Endodermal cell (in vitro differentiated cells): Measurements from ENCODE around the gene EML1. TPM values are rescaled to one million over a fixed set of nuclear protein-coding genes. Genes with fewer than 3 reads are reported as not detected.

Source experiments
- DNase-seq: peaks from one replicate; pipeline ENCODE4 v3.0.0-alpha.2; 2017
- H3K27ac ChIP-seq: 2 replicates; pipeline ENCODE4 v1.5.1; 2013; ENCODE audit warnings: mild to moderate bottlenecking, low read depth, low read length, moderate library complexity
- H3K27me3 ChIP-seq: 2 replicates; pipeline ENCODE4 v1.6.1; 2013; ENCODE audit warnings: mild to moderate bottlenecking, low read length, moderate library complexity; ENCODE audit not compliant: insufficient read depth, control insufficient read depth, poor library complexity, severe bottlenecking
- H3K36me3 ChIP-seq: 2 replicates; pipeline ENCODE4 v1.7.0; 2013; ENCODE audit warnings: mild to moderate bottlenecking, low read length, moderate library complexity; ENCODE audit not compliant: control insufficient read depth, insufficient read depth
- H3K4me1 ChIP-seq: one replicate; pipeline ENCODE4 v1.7.0; 2013; ENCODE audit warnings: low read length; ENCODE audit not compliant: control insufficient read depth, insufficient read depth
- H3K4me3 ChIP-seq: 2 replicates; pipeline ENCODE4 v1.5.1; 2013; ENCODE audit warnings: mild to moderate bottlenecking, low read length, moderate library complexity
- H3K9ac ChIP-seq: 2 replicates; pipeline ENCODE4 v1.6.1; 2013; ENCODE audit warnings: mild to moderate bottlenecking, low read length, moderate library complexity; ENCODE audit not compliant: poor library complexity, severe bottlenecking; ENCODE audit errors: extremely low read depth
- H3K9me3 ChIP-seq: 2 replicates; pipeline ENCODE4 v1.6.1; 2013; ENCODE audit warnings: mild to moderate bottlenecking, low read length, moderate library complexity; ENCODE audit not compliant: control insufficient read depth
- H3K27ac Mint-ChIP-seq: 2 replicates; pipeline ENCODE4 v1.8.0; 2020; ENCODE audit warnings: mixed read lengths
- H3K27me3 Mint-ChIP-seq: 2 replicates; pipeline ENCODE4 v1.8.0; 2021; ENCODE audit warnings: mild to moderate bottlenecking, mixed read lengths; ENCODE audit not compliant: insufficient read depth
- H3K36me3 Mint-ChIP-seq: 2 replicates; pipeline ENCODE4 v1.8.0; 2020; ENCODE audit warnings: low read depth, mixed read lengths
- H3K4me1 Mint-ChIP-seq: 2 replicates; pipeline ENCODE4 v1.8.0; 2020; ENCODE audit warnings: mixed read lengths
- H3K4me3 Mint-ChIP-seq: 2 replicates; pipeline ENCODE4 v1.8.0; 2020; ENCODE audit warnings: mild to moderate bottlenecking, moderate library complexity, mixed read lengths
- H3K9me3 Mint-ChIP-seq: 2 replicates; pipeline ENCODE4 v1.8.0; 2020; ENCODE audit warnings: mild to moderate bottlenecking, mixed read lengths
- CTCF ChIP-seq: fragments of 200-600 bp; sonication (generic); conservative IDR thresholded peaks from 2 replicates; pipeline ENCODE4 v1.5.0; 2021; ENCODE audit warnings: antibody characterized with exemption, mild to moderate bottlenecking
- WGBS, 2 experiments: methylation state at CpG; one replicate each; pipeline versions ENCODE4 v1.1.5 to v1.1.7; 2013; ENCODE audit warnings: missing lambda C conversion rate in 2 of 2, mixed read lengths in 1 of 2; ENCODE audit not compliant: insufficient coverage in 1 of 2, insufficient read length in 1 of 2; 5-methylcytosine and 5-hydroxymethylcytosine counted together
- total RNA-seq, 2 donors: library from RNA; stranded (reverse); fragmentation: NEBNext Ultra II Directional in 1 of 2; extraction: Animal tissue kit (Norgen Biotek cat#: 25700) in 1 of 2; gene quantifications; 2 replicates in 1 of 2; 3 replicates in 1 of 2; pipeline ENCODE4 v1.2.1, GENCODE V29; 2021

The EML1 gene
- total RNA-seq, 2 donors from 2014 or later: 25.0 to 31.4 TPM

DNA sequence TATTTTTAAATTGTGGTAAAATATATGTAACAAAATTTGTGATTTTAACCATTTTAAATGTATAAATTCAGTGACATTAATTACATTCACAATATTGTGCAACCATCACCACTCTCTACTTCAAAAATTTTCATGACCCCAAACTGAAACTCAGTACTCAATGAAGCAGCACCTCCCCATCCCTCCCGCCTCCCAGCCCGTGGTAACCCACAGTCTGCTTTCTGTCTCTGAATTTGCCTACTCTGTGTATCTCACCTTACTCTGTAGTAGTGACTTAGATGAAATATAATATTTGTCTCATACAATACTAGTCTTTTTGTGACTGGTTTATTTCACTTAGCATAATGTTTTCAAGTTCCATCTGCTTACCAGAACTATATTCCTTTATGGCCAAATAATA, 36.2 kb downstream of the EML1 start:
- H3K27me3 ChIP-seq: no peaks in the 10 kb centered on the region
- Mint-ChIP-seq H3K9me3 (no peaks in the 10 kb centered on the region), H3K4me1 (peaks cover 14% of the 10 kb centered on the region), H3K36me3 (no peaks in the 10 kb centered on the region), H3K27me3 (no peaks in the 10 kb centered on the region), H3K27ac (no peak overlapping the region), H3K4me3 (no peak overlapping the region)
- H3K9me3 ChIP-seq: no peaks in the 10 kb centered on the region
- TF ChIP-seq CTCF: no peak
- WGBS, 2 experiments: 88% methylated on average over 2 of the region's 2 CpGs; no CpG with 5 or more reads in 1 of the 2 experiments
- H3K4me1 ChIP-seq: peaks cover 4% of the 10 kb centered on the region
- H3K9ac ChIP-seq: no peak overlapping the region
- DNase-seq: no peak
- H3K36me3 ChIP-seq: peaks cover 1% of the 10 kb centered on the region
- no peak overlapping the region for H3K27ac ChIP-seq
- H3K4me3 ChIP-seq: no peak overlapping the region

GRCh38 chr14:99831303-99831702, 38.1 kb downstream of the EML1 start:
- no peak overlapping the region for H3K4me3 Mint-ChIP-seq
- H3K36me3 Mint-ChIP-seq: no peaks in the 10 kb centered on the region
- H3K9me3 ChIP-seq: no peaks in the 10 kb centered on the region
- no peak for DNase-seq
- TF ChIP-seq CTCF: no peak
- H3K27ac ChIP-seq: no peak overlapping the region
- 89 to 100% methylated on average over 1 to 5 of the region's 5 CpGs for WGBS, 2 experiments
- H3K27ac Mint-ChIP-seq: no peak overlapping the region
- no peak overlapping the region for H3K9ac ChIP-seq
- peaks cover 4% of the 10 kb centered on the region for H3K4me1 ChIP-seq
- peaks cover 14% of the 10 kb centered on the region for H3K4me1 Mint-ChIP-seq
- no peaks in the 10 kb centered on the region for H3K27me3 Mint-ChIP-seq
- no peak overlapping the region for H3K4me3 ChIP-seq
- H3K36me3 ChIP-seq: no peaks in the 10 kb centered on the region
- no peaks in the 10 kb centered on the region for H3K27me3 ChIP-seq
- H3K9me3 Mint-ChIP-seq: no peaks in the 10 kb centered on the region

GRCh38 chr14:99831903-99832685, 38.9 kb downstream of the EML1 start:
- TF ChIP-seq CTCF: no peak
- Histone ChIP-seq H3K4me1 (peaks cover 4% of the 10 kb centered on the region), H3K4me3 (no peak overlapping the region), H3K27me3 (no peaks in the 10 kb centered on the region), H3K27ac (no peak overlapping the region), H3K9me3 (no peaks in the 10 kb centered on the region), H3K36me3 (no peaks in the 10 kb centered on the region), H3K9ac (no peak overlapping the region)
- H3K4me3 Mint-ChIP-seq: no peak overlapping the region
- peaks cover 16% of the 10 kb centered on the region for H3K4me1 Mint-ChIP-seq
- H3K9me3 Mint-ChIP-seq: no peaks in the 10 kb centered on the region
- WGBS, 2 experiments: 82 to 92% methylated on average over 8 of the region's 8 CpGs
- H3K36me3 Mint-ChIP-seq: no peaks in the 10 kb centered on the region
- no peak for DNase-seq
- H3K27me3 Mint-ChIP-seq: no peaks in the 10 kb centered on the region
- H3K27ac Mint-ChIP-seq: no peak overlapping the region
